HG03469 (cell line): Measurements from ENCODE around the gene MEGF9.
"Not testable (repeated sequence)": the region's sequence is repeated elsewhere in the genome, so short reads cannot be mapped to it uniquely, and the experiment has no call there.

Experiments used
- ATAC-seq: cut with Tn5 transposase; IDR thresholded peaks from one replicate; pipeline ENCODE4 v1.9.1; 2021; ENCODE audit warnings: mild to moderate bottlenecking, moderate library complexity, moderate number of reproducible peaks; ENCODE audit not compliant: unreplicated experiment

Gene MEGF9

DNA sequence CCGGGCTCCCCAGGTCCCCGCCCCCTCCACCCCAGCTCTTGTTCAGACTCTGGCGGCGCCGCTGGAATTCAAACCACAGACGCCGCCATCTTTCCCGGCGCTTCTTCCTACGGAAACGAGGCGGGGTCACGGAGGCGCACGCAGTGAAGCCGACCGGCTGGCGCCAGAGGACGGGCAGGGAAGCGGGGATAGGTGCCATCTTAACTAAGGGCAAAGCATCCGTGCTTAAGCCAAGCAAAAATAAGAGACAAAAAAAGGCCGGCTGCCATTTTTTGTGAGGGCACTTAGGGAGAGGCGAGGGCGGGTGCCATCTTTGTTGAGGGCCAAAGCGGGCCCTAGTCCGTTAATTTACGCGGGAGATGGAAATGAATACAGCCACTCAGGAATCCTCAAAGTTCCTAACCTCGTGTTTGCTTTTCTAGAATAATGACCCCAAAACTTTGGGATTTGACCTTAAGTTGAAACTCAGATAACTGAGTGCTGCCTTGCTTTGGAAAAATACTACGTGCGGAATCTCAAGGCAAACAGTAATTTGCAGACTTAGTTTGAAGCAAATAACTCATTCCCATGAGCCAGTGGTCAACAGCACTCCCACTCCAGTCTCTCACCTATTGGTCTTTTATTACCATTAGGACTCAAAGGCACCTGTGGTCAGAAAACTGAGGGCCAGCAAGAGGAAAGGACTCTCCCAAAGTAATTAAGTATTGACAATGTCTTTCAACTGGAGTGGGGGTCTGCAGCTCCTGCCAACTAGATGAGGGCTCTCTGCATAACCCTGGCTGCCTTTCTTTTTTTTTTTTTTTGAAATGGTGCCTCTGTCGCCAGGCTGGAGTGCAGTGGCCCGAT, 134.0 kb downstream of the MEGF9 start, which contains the start of gene CDK5RAP2:
Gene CDK5RAP2, minus strand, starts transcription at position 117 of the 846 bp plus-strand sequence. CDS start 189 bp downstream, outside the sequence.
- ATAC-seq = peak; percentile 92

DNA sequence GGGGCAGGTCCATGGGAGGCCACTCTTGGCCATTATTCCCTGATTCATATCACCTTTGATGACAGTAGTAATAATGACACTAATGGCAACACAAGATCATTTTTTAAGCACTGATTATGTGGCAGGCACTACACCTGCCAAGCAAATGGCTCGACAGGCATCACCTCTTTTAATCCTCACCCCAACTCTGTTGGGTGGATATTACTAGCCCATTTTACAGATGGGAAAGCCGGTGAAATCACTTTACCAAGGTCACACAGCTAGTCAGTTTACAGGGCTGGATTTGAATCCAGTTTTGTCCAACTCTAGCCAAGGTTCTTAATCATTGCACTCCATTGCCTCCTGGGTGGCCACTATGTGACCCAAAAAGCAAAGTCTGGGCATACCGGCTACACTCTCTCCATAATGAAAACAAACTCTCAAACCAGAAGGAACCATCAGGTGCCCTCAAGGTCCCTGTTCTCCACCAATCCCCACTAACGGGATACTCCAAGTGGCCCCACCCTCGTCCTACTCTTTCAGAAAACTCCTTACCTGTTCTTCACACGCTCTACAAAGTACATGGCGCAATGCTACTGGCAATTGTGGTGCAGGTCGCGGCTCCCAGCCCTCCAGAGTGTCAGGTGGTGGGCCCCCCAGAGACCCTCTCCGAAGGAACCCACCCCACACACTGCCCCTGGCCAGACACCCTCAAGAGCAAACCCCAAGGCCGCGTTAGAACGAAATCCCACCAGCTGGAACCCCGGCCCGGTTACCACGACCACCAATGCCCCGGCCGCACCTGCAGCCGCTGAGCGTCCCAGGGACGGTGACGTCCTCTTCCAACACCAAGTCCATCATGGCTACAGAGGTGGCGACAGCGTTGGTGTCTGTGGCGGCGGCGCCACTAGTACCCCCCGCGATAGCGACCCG, 134.9 kb downstream of the MEGF9 start:
- no peak for ATAC-seq

DNA sequence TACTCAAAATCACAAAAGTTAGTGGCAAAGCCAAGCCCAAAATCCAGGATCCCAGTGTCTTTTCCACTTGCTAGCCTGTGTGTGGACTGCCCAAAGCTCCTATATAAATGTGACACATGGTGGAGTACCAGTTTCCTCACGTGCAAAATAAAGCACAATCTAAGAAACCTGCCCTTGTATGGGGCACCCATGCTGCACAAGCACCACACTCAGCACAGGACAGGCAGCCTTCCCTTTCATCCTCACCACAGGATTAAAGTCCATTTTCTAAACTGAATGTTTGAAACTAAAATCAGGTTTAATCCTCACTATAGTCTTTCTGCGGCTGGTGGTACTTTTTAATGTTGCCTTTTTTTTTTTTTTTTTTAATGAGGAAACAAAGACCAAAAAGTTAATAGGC, 139.8 kb downstream of the MEGF9 start:
- no peak for ATAC-seq

DNA sequence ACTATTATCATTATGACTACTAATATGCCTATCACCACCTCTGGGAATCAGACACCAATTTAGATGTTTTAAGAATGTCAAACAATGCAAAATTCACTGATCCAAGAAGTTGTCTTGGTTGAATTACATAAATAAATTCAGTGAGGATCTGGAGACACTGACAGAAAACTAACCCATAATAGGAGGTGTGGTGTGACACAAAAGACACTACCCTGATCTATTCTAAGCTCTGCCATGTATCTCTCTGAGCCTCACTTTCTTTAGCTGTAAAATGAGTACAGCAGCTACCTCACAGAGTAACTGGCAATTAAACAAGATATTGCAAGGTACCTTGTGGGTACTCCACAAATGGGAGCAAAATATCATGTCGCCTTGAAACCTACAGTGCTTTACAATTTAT, 141.8 kb downstream of the MEGF9 start:
- no peak for ATAC-seq

DNA sequence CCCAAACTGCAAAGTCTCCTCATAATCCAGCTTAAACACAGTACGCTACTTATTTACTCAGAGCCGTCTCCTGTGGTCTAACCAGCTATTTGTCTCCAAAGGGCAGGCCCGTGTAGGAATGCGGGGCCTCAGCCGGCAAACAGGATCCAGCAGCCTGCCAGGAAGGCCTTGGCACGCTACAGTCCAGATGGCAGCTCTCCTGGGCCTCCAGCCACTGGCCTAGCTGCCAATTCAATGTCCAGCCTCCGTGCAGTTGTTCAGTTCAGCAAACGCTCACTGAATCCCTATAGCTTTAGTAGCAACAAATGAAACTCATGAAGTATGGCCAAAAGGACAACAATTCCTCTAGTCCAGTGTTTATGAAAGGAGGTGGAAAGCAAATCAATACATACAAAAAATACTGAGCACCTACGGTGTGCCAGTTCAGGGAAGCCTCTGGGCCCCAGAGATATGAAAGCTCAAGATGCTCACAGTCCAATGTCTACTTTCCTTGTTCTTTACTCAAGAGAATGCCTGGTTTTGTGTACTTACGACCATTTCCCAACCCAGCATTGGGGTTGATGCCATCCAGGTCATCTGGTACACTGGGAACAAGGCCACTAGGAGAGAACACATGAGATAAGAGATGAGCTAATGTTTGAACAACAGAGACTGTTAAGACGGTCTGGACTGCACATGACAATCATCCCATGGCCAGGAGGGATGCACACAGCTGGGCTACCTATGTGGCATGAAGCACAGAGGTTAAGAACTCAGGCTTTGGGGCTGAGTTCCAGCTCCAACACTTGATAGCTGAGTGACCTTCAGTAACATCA, 142.6 kb downstream of the MEGF9 start:
- no peak for ATAC-seq

DNA sequence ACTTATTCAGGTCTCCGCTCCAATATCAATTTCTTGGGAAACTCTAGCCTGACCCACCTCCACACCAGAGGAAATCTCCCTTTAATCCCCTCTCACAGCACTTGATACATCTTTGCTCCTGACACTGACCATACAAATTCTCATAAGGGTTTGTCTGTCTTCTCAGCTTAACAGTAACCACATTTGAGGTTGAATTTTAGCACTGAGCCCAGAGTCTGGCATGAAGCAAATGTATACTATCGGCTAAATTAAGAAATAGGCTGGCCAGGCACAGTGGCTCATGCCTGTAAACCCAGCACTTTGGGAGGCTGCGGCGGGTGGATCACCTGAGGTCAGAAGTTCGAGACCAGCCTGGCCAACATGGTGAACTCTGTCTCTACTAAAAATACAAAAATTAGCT, 144.0 kb downstream of the MEGF9 start:
- no peak for ATAC-seq

DNA sequence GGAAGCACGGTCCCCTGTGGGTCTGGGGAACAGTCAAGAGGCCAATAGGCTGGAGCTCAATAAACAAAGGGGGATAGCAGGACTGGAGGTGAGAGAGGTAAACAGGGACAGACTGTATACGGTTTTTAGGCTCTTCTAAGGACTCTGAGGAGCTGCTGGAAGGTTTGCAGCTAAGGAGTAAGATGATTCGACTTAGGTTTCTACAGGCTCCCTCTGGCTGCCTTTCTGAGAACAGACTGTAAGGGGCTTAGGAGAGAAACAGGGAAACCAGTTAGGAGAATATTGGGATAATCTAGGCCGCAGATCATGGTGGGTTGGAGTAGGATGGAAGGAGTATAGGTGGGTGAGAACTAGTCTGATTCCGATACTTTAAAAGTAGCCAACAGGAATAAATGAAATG, 144.7 kb downstream of the MEGF9 start:
- ATAC-seq = no peak

DNA sequence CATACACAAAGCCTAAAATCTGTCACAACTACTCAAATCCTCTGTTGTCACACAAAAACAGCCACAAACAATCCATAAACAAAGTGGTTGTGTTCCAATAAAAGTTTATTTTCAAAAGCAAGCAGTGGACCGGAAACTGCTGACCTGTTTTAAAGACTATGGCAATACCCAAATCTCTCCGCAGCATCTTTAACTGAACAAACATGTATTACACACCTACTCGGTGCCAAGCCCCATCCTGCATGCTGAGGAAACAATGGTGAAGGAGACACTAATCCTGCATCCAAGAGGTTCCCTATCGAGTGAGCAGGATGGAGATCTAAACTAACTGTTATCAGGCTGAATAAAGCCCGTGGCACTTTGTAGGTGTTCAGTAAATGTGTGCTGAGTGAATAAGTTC, 145.5 kb downstream of the MEGF9 start:
- ATAC-seq = no peak

DNA sequence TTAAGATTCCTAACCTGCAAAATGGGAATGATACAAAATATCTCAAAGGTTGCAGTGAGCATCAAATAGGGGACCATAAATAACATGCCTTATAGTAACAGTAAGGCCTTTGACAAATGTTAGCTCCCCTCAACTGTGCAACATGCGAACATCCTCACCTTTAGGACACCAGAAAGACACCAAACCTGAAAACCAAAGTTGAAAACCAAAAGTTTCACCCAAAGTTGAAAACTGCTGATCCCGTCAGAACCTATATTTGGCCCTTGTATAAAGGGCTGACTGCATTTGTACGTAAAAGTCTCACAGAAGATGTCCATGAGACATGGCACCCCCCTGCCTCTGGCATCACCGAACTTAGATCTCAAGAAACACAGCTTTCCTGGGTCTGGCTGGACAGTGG, 146.4 kb downstream of the MEGF9 start:
- ATAC-seq = no peak

DNA sequence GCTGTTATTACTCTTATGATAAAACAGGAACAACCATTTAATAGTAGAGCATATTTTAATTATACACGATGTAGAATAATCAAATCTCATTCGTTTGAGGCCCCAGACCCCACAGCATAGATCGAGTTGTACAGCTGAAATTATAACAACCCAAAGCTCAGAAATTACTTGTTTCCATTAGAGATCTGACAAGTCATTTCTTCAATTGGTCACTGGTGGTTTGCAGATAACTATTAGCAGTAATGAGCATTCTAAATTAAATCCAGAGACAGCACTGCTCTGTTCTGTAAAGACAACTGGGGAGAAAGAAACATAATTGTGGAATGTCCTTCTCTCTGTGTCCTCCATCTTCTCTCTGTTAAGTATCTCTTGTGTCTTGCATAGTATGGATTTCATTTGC, 147.2 kb downstream of the MEGF9 start:
- ATAC-seq = no peak

DNA sequence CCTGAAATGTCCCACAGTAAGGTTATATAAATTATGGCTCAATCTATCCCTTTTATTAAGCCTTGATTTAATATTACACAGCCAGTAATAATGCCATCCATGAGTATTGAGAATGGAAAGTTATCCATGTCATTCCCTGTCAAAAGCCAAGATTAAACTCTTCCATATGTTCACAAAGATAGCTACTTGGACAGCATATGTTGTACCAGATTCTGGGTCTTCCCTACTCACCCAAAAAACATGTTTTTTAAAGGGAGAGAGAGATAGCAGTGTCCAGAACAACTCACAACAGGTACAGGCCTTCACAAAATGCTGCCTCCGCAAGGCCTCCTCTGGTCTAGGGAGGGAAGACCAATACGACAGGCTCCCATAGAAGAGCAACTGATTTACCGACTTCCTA, 149.7 kb downstream of the MEGF9 start:
- ATAC-seq = no peak

DNA sequence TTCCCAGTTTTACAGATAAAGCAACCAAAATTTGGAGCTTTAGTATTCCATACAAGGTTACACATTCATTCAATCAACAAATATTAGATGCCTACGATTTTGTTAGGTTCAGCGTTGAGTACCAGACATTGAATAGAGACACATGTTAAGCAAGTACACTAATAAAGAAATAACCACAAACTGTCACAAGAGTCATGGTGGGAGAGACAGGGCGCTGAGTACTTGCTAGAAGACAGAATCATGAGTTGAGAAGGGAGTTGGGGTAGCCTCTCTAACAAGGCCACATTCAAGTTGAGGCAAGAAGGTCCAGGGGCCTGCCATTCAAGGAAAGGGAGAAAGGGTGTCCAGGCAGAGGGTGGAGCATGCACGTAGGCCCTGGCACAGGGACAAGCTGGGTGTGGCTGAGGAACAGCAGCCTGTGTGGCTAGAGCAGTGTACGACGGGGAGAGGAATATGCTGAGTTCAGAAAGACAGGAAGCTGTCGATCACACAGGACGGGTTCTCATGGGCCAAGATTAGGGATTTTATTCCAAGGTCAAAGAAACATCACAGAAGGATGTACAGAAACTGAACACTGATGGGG, 151.3 kb downstream of the MEGF9 start:
- no peak for ATAC-seq

DNA sequence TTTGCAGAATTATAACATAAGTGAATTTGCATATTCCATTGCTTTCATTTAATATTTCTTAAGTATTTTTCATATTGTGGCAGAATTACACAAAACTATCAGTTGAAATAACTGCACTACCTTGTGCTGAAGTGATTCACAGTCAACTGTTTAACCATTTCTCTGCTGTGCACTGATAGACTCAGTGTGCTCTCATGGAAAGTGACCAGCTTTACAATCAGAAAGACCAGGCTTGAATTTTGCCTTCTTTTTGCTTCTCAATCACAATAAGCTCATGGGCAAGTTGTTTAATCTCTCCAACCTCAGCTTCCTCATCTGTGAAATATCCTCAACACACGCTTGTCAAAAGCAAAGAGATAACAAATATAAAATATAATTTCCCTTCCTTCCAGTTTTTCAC, 152.6 kb downstream of the MEGF9 start:
- no peak for ATAC-seq

DNA sequence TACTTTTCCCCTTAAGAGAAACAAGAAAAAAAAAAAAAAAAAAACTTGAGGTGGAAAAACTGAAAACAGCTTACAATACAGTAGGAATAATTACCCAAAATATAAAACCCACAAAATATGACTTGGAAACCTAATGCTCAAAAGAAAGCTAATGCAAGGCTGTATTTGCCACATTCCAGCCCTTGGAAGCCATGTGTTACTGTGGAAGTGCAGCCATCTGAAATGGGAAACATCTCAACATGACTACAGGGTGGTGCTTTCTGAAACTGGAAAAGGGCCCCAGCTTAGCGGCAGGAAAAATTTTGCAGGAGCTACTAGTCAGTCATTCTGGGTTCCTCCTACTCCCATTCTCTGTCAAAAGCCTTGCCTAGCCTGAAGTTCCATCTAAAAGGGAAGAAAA, 154.7 kb downstream of the MEGF9 start:
- ATAC-seq = no peak

DNA sequence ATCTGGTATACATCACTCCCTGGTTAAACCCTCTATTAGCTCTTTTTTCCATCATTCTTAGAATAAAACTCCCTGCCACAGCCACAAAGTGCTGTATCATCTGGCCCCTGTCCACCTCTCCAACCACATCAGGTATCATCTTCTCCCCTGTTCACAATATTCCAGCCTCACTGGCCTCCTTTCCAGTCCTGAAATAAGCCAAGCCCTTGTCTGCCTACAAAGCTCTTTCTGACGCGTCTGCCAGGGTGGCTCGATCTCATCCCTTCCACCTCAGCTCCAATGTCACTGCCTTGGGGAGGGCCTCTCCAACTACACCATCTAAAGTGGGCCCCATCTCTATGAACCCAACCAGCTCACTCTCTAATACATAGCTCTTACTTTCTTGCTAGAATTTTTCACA, 155.8 kb downstream of the MEGF9 start:
- no peak for ATAC-seq

DNA sequence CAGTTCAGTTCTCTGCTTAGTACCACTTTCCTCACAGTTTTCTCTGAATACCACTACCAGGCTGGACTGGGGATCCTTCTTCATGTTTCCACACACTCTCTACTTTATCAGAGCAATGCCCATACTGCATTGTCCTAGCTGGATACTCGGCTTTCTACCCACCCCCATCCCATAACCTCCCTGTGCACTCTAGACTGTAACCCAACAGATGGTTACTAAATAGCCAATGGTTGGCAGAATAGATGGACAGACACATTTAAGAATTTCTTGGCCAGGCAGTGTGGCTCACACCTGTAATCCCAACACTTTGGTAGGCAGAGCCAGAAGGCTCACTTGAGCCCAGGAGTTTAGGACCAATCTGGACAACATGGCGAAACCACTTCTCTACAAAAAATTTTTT, 157.1 kb downstream of the MEGF9 start:
- no peak for ATAC-seq

DNA sequence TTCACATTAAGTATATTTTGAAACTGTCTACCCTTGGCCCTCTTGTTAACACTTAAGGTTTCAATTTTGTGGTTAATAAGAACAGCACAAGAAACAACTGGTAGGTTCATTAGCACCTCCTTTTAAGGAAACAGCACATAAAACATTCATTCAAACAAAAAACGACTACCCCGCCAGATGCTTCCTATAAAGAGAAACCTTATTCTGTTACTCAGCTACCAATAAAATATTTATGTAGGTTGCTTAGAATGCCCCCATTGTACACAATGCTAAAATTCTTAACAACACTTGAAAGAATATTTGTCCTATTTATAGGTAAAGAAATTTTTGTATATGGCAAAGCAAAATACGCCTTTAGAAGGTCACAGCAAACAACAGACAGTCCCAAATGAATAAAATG, 157.5 kb downstream of the MEGF9 start:
- ATAC-seq = no peak

DNA sequence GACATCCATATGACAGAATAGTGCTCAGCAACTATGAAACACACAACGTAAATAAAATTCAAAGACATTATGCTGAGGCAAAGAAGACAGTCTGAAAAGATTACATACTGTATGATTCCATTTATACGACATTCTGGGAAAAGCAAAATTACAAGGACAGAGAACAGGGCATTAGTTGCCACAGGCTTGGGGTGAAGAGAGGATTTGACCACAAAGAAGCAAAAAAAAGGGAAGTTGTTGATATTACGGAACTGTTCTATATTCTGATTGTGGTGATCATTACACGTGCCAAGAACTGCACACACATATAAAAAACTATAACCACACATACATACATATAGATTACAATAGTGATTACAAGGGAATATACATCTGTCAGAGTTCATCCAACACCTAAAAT, 158.4 kb downstream of the MEGF9 start:
- ATAC-seq = no peak

DNA sequence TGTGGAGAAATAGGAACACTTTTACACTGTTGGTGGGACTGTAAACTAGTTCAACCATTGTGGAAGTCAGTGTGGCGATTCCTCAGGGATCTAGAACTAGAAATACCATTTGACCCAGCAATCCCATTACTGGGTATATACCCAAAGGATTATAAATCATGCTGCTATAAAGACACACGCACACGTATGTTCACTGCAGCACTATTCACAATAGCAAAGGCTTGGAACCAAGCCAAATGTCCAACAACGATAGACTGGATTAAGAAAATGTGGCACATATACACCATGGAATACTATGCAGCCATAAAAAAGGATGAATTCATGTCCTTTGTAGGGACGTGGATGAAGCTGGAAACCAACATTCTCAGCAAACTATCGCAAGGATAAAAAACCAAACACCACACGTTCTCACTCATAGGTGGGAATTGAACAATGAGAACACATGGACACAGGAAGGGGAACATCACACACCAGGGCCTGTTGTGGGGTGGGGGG, 162.0 kb downstream of the MEGF9 start:
- not testable (repeated sequence) for ATAC-seq
